Endothelial cell of umbilical vein (primary cell): ENCODE measurements around the gene ST8SIA6. TPM values are rescaled to one million over a fixed set of nuclear protein-coding genes. Genes with fewer than 3 reads are reported as not detected.
"Not testable (repeated sequence)": the region's sequence is repeated elsewhere in the genome, so short reads cannot be mapped to it uniquely, and the experiment has no call there.

ENCODE experiments used
- BruUV-seq: library from RNA; stranded (reverse); fragments of 400-500 nt; replicated peaks from 2 replicates; lab custom pipeline; 2021; lab: Mats Ljungman, UMichigan
- CTCF ChIA-PET: fragments of 300-600, 350-600 bp; sonication (Branson Sonifier 250); formaldehyde crosslinking; loops from one replicate; lab custom pipeline; 2021; ENCODE audit warnings: antibody characterized with exemption, inconsistent platforms; lab: Charles Lee
- POLR2A ChIA-PET: fragments of 300-600, 350-600 bp; sonication (Branson Sonifier 250); formaldehyde crosslinking; loops from one replicate; lab custom pipeline; 2021; ENCODE audit warnings: antibody characterized with exemption, inconsistent platforms; lab: Charles Lee
- DNase-seq: peaks from one replicate; pipeline ENCODE4 v3.0.0-alpha.2; 2011; ENCODE audit warnings: low read depth, low spot score
- FAIRE-seq: peaks from 2 replicates; lab custom pipeline; 2011; peaks lifted over from hg19 to GRCh38; lab: Jason Lieb, UNC
- H2AFZ ChIP-seq: 2 replicates; pipeline ENCODE4 v1.6.0; 2012; ENCODE audit warnings: low read depth, low read length, control low read depth, inconsistent platforms
- H3K27ac ChIP-seq: 2 replicates; pipeline ENCODE4 v1.5.1; 2011; ENCODE audit warnings: low read depth, mild to moderate bottlenecking, control low read depth, low read length, moderate library complexity; ENCODE audit not compliant: insufficient read depth
- H3K27me3 ChIP-seq, 2 experiments: 2 replicates each; pipeline versions ENCODE4 v1.6.0 to v1.6.1; 2011; ENCODE audit warnings: low read length in 2 of 2, mixed read lengths in 1 of 2; ENCODE audit not compliant: control insufficient read depth in 2 of 2, insufficient read depth in 2 of 2
- H3K36me3 ChIP-seq, 2 experiments: 2 replicates in 1 of 2; 3 replicates in 1 of 2; pipeline ENCODE4 v1.5.1; 2011; ENCODE audit warnings: low read length in 2 of 2, mild to moderate bottlenecking in 1 of 2, moderate library complexity in 1 of 2; ENCODE audit not compliant: control insufficient read depth in 2 of 2, insufficient read depth in 2 of 2; ENCODE audit errors: extremely low read depth in 1 of 2
- H3K4me1 ChIP-seq: 3 replicates; pipeline ENCODE4 v1.5.1; 2011; ENCODE audit warnings: mild to moderate bottlenecking, low read length; ENCODE audit not compliant: control insufficient read depth, insufficient read depth; ENCODE audit errors: extremely low read depth
- H3K4me2 ChIP-seq: 2 replicates; pipeline ENCODE4 v1.6.1; 2011; ENCODE audit warnings: low read length, control low read depth, mixed read lengths; ENCODE audit not compliant: insufficient read depth
- H3K4me3 ChIP-seq, 3 experiments: fragments of 200-600 bp in 1 of 3; sonication (generic), shearing (Covaris generic) in 1 of 3; replicated peaks in 1 of 3; 2 replicates each; pipeline ENCODE4 v1.5.1; 2011 to 2016; ENCODE audit warnings: control low read depth in 3 of 3, low read length in 3 of 3, mild to moderate bottlenecking in 2 of 3, inconsistent platforms in 1 of 3, low read depth in 1 of 3, moderate library complexity in 1 of 3; ENCODE audit not compliant: insufficient read depth in 1 of 3
- H3K79me2 ChIP-seq: 2 replicates; pipeline ENCODE4 v1.6.0; 2012; ENCODE audit warnings: low read length, inconsistent platforms; ENCODE audit not compliant: control insufficient read depth, insufficient read depth
- H3K9ac ChIP-seq: replicated peaks from 2 replicates; pipeline ENCODE3; 2011; ENCODE audit warnings: low read length, control low read depth; ENCODE audit not compliant: insufficient read depth; ENCODE audit errors: extremely low read depth
- H3K9me1 ChIP-seq: replicated peaks from 3 replicates; pipeline ENCODE4 v1.6.0; 2011; ENCODE audit warnings: mild to moderate bottlenecking, low read length; ENCODE audit not compliant: control insufficient read depth, insufficient read depth; ENCODE audit errors: extremely low read depth
- H3K9me3 ChIP-seq: replicated peaks from 2 replicates; pipeline ENCODE4 v1.5.1; 2012; ENCODE audit warnings: low read length, inconsistent platforms; ENCODE audit not compliant: control insufficient read depth, insufficient read depth
- H4K20me1 ChIP-seq: replicated peaks from 2 replicates; pipeline ENCODE3; 2011; ENCODE audit warnings: mild to moderate bottlenecking, low read length; ENCODE audit not compliant: control insufficient read depth, insufficient read depth; ENCODE audit errors: extremely low read depth
- EZH2 ChIP-seq: IDR thresholded peaks from 2 replicates; pipeline ENCODE4 v1.6.1; 2012; ENCODE audit warnings: borderline replicate concordance, low read depth, mild to moderate bottlenecking, moderate library complexity, low read length, inconsistent platforms; ENCODE audit not compliant: severe bottlenecking
- FOS ChIP-seq: IDR thresholded peaks from 2 replicates; pipeline ENCODE4 v1.6.1; 2011; ENCODE audit warnings: mild to moderate bottlenecking, low read length, moderate library complexity, borderline replicate concordance; ENCODE audit not compliant: insufficient read depth
- GATA2 ChIP-seq: IDR thresholded peaks from 2 replicates; pipeline ENCODE4 v1.7.0; 2011; ENCODE audit warnings: low read depth, mild to moderate bottlenecking, moderate library complexity, mixed read lengths, low read length; ENCODE audit not compliant: insufficient read length, insufficient read depth
- JUN ChIP-seq: IDR thresholded peaks from 2 replicates; pipeline ENCODE4 v1.6.1; 2011; ENCODE audit warnings: borderline replicate concordance, low read depth; ENCODE audit not compliant: insufficient read length, insufficient read depth
- MAX ChIP-seq: IDR thresholded peaks from 2 replicates; pipeline ENCODE4 v1.6.1; 2011; ENCODE audit not compliant: insufficient read depth, insufficient read length
- MYC ChIP-seq: IDR thresholded peaks from one replicate; pipeline ENCODE4 v1.6.1; 2011; ENCODE audit warnings: mild to moderate bottlenecking, low read depth, low read length
- POLR2A ChIP-seq: IDR thresholded peaks from 2 replicates; pipeline ENCODE4 v1.6.1; 2012; ENCODE audit warnings: low read depth, mild to moderate bottlenecking, control low read depth, low read length
- POLR2AphosphoS5 ChIP-seq: IDR thresholded peaks from 2 replicates; pipeline ENCODE4 v1.6.1; 2012; ENCODE audit warnings: low read depth, mild to moderate bottlenecking, control low read depth, low read length, moderate library complexity; ENCODE audit not compliant: insufficient read depth
- dilution Hi-C: fragments of 300-500 bp; cut with MboI; formaldehyde crosslinking; loops from one replicate; pipeline ENCODE4 v1.15.0; 2019; ENCODE audit warnings: low sequenced_read_pairs; ENCODE audit not compliant: extremely low pct_ligation_motif_present
- intact Hi-C: fragments of 100-400 bp; cut with micrococcal nuclease; formaldehyde crosslinking; loops from one replicate; pipeline ENCODE4 v1.10.0; 2022
- polyA plus RNA-seq, 4 experiments: library from polyadenylated mRNA; depleted of rRNA in 3 of 4; stranded (reverse) in 3 of 4; unstranded in 1 of 4; fragments of >200 nt; gene quantifications; 2 replicates each; pipeline versions ENCODE4 v1.2.1 to v1.2.3, GENCODE V29; 2011 to 2012; ENCODE audit warnings: missing spikeins in 1 of 4
- total RNA-seq: library from RNA; stranded (reverse); gene quantifications from 2 replicates; pipeline ENCODE4 v1.2.3, GENCODE V29; 2021
- TF ChIP-seq, protein P1 (sequence below), 2 donors: IDR thresholded peaks; 1 replicate in 1 of 2; 2 replicates in 1 of 2; pipeline ENCODE4 v1.5.1; 2011; ENCODE audit warnings: low read length in 2 of 2, mild to moderate bottlenecking in 2 of 2, moderate library complexity in 2 of 2, control low read depth in 1 of 2, inconsistent platforms in 1 of 2, low read depth in 1 of 2; ENCODE audit not compliant: insufficient read depth in 1 of 2; ENCODE audit errors: extremely low read depth in 1 of 2

The ST8SIA6 gene
- total and polyA plus RNA-seq, 2 donors (not counting 3 experiments of a cell fraction or from before 2014, with no cell fraction given), result 0.40 to 0.51 TPM

GRCh38 chr10:17438583-17438982 is 15.8 kb downstream of the ST8SIA6 start:
- H4K20me1 ChIP-seq, result no peaks in the 10 kb centered on the region
- no peaks in the 10 kb centered on the region for H3K9me3 ChIP-seq
- intact Hi-C loops, result loop anchor here (10.0 kb wide), 1 partner anchor 436 kb away; no protein-coding TSS in a partner anchor
- H3K27ac ChIP-seq, result no peak overlapping the region
- H3K4me2 ChIP-seq, result no peak overlapping the region
- no TSS peak for BruUV-seq
- ChIA-PET CTCF (interaction anchor here (0.8 to 2.6 kb wide), 4 partner anchors 9 to 30 kb away, joined by 3 to 9 read pairs (median 4); partner anchors contain the start of gene ST8SIA6), POLR2A (no interaction called here)
- no peaks in the 10 kb centered on the region for H3K36me3 ChIP-seq
- FAIRE-seq (no peak), DNase-seq (no peak)
- H3K27me3 ChIP-seq, result no peaks in the 10 kb centered on the region
- no peak overlapping the region for H3K4me3 ChIP-seq
- H3K79me2 ChIP-seq, result no peaks in the 10 kb centered on the region
- TF ChIP-seq FOS (no peak), POLR2AphosphoS5 (no peak), MAX (no peak), POLR2A (no peak), GATA2 (no peak), JUN (no peak), MYC (no peak), EZH2 (no peak)
- TF ChIP-seq, protein P1, sequence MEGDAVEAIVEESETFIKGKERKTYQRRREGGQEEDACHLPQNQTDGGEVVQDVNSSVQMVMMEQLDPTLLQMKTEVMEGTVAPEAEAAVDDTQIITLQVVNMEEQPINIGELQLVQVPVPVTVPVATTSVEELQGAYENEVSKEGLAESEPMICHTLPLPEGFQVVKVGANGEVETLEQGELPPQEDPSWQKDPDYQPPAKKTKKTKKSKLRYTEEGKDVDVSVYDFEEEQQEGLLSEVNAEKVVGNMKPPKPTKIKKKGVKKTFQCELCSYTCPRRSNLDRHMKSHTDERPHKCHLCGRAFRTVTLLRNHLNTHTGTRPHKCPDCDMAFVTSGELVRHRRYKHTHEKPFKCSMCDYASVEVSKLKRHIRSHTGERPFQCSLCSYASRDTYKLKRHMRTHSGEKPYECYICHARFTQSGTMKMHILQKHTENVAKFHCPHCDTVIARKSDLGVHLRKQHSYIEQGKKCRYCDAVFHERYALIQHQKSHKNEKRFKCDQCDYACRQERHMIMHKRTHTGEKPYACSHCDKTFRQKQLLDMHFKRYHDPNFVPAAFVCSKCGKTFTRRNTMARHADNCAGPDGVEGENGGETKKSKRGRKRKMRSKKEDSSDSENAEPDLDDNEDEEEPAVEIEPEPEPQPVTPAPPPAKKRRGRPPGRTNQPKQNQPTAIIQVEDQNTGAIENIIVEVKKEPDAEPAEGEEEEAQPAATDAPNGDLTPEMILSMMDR (IDR thresholded peaks at IDR 0.05; ENCODE audit: extremely low read depth in 1 of 2, insufficient read depth in 1 of 2, low read depth in 1 of 2, low read length in 2 of 2), result no peak
- H3K4me1 ChIP-seq, result no peaks in the 10 kb centered on the region
- no peak overlapping the region for H3K9ac ChIP-seq
- no peak overlapping the region for H2AFZ ChIP-seq
- no peaks in the 10 kb centered on the region for H3K9me1 ChIP-seq
- dilution Hi-C loops, result no loop called here

DNA sequence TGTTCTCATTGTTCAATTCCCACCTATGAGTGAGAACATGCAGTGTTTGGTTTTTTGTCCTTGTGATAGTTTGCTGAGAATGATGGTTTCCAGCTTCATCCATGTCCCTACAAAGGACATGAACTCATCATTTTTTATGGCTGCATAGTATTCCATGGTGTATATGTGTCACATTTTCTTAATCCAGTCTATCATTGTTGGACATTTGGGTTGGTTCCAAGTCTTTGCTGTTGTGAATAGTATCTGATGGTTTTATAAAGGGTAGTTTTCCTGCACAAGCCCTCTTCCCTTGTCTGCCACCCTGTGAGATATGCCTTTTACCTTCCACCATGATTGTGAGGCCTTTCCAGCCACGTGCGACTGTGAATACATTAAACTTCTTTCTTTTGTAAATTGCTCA is 17.8 kb downstream of the ST8SIA6 start:
- H3K36me3 ChIP-seq, FAIRE-seq, H3K4me2 ChIP-seq, dilution Hi-C loops, DNase-seq, H3K27ac ChIP-seq, H4K20me1 ChIP-seq, H3K4me3 ChIP-seq, CTCF ChIA-PET, H3K9me1 ChIP-seq, BruUV-seq, POLR2A ChIA-PET, H2AFZ ChIP-seq, H3K9me3 ChIP-seq, H3K9ac ChIP-seq, H3K79me2 ChIP-seq, H3K27me3 ChIP-seq, H3K4me1 ChIP-seq: not testable (repeated sequence)
- intact Hi-C loops, result loop anchor here (10.0 kb wide), 1 partner anchor 438 kb away; no protein-coding TSS in a partner anchor
